ENCODE data around the gene APBA1.
"Not testable (repeated sequence)": the region's sequence is repeated elsewhere in the genome, so short reads cannot be mapped to it uniquely, and the experiment has no call there.

APBA1 gene

DNA sequence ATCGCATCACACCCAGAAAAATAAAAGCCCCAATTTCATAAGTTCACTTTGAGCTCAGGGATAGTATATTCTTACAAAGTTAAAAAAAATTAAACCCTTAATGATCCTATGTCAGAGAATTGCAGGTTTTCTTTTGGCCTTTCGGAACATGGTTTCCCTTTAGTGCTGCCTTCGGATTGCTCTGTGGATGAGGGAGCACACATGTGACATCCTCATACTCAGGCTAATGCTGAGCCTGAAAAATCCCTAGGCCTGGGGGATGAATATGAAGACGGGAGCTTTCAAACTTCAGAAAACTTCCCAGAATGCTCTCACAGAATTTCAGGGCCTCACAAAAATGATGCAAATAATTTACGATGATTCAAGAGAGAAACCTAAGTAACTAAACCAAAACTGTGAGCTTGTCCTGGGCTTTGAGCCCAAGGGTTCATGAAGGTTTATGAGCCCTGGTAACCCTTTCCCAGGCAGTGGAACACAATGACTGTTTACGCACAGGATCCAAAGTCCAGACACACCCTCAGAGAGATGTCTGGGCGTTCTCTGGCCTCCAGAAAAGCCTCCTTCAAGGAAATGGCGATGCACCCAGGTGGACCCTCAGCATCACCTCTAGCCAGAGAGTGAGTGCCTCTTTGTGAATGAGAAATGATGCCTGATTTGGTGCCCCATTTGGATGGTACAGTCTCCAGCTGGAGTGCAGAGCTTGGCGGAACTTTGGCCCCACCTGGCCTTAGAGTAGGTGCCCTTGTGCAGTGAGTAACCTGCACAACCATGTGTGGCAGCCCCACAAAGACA lies 201.8 kb downstream of the APBA1 start:
- DNase-seq: no peak

DNA sequence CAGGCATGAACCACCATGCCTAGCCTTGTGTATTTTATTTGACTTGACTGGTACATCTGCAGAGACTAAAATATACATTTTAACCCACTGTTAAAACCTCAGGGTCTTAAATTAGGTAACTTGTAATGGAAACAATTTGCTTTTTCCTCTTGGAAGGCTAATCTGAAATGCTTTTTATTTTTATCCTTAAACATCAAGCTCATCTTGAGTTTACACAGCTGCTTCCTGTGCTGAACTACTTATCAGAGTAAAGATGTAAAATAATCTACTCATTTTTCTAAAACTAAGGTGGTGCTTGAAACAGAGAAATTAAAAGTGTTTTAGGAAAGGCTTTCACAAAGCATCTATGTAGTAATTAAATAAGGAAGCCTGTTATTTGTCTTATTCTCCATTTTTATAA lies 203.0 kb downstream of the APBA1 start:
- DNase-seq: no peak

DNA sequence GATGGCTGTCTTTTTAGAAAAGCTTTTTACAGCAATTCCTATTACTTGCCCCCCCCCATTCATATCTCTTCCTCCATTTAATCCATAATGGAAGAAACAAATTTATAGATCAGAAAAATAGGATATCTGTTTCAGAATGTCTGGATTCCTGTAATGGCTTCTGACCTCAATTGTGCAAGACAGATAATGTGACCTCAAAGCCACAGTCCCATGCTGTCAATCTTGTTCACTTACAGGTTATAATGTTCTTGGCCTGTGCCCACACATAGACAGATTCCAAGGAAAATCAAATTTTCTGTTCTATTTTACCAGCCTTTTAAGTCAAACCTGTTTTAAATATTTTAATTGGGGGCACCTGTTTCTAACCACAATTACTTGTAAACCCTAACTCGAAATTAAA lies 203.8 kb downstream of the APBA1 start:
- no peak for DNase-seq

DNA sequence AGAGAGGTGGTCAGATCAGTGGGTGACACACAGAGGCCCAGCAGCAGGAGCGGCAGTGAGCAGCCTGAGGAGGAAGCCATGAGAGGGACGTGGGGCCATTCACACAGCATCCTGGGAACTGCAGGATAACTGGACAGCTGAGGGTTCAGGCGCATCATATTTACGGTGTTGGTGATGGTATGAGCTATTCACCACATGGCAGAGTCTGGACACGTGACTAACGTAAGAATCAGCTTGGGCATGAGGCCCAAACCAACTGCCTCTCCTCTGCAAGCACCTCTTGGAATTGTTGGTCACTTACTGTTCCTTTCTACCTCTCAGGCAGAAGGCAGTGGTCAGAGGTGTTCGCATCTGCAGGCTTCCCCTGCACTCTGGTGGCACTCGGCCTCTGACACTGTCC lies 206.0 kb downstream of the APBA1 start:
- no peak for DNase-seq

GRCh38 chr9:69465473-69465872 lies 206.7 kb downstream of the APBA1 start:
- no peak for DNase-seq

DNA sequence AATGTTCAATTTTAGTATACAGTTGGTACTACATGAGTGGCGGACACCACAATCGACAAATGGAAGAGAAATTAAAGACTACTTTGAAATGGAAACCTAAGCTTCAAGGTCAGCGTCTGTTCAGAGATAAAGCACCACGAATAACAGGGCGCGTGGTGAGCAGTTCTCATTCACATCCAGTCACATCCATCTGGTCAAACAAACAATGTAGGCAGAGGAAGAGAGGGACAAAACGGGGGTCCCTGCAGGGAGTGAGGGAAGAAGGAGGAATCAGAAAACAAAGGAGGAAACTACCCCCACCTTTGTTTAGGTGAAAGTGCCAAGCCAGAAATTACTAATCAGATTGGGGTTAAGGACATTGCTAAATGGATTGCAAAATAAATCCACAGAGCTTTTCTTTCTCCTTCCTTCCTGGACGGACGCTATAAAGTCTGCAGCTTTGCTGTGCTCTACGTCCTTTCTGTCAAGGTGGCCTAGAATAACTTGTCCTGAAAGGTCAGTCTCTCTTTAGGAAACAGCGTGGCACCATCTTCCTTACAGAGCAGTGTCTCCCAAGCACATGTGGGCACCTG lies 208.6 kb downstream of the APBA1 start:
- DNase-seq: no peak

DNA sequence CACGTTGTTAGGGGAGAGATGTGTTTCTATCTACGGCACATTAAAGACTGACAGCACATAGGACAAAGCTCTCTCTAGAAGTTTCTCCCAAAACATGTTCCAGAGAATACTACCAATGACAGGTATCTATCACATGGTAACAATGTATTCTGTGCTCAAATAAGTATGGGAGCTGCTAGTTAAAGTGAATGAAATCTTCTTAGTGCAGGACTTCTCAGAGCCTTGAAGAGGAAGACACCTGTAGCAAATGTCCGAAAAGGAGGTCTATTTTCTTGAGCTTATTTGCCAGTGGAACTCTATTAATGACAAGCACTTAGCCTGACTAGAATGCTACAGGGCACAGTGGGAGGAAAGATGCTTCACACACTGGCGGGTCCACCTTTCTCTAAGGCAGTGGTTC lies 209.8 kb downstream of the APBA1 start:
- no peak for DNase-seq

GRCh38 chr9:69461103-69461887 lies 210.9 kb downstream of the APBA1 start:
- DNase-seq: no peak

DNA sequence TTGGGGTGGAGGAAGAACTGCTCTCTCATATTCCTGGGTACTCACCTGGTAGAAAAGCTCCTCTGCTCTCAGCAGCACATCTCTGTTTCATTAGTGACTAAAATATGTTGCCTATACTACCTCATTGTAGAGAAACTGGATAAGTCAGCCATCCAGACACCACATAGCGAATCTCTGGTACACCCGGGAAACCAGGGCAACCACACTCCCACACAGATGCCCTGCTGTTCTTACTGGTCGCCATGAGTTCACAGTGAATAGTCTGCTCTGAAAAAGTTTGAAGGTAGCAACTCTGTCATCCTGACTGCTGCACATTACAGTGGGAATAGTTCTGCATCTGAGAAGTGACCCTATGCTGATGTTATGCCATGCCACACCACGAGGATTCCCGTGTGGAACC lies 212.2 kb downstream of the APBA1 start:
- DNase-seq: no peak

- no peak for DNase-seq
These were observed 214.0 kb downstream of the APBA1 start for GRCh38 chr9:69458176-69458575.

DNA sequence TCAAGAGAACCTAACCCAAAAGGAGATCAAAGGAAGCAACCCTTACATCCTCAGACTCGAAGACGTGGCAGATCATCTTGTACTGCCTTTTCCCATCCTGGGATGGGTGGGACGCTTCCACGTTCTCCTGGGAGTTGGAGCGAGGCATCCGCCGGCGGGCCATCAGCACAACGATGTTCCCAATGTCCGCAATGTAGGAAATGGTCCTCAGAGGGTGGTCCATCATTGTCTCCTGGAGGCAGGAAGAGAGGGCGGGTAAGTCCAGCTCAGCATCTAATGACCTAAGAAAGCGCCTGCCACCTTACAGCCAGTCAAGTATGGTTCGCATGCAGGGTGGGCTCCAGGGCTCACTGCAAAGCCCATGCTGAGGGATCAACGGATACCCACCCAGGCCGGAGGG lies 216.0 kb downstream of the APBA1 start:
- no peak for DNase-seq

DNA sequence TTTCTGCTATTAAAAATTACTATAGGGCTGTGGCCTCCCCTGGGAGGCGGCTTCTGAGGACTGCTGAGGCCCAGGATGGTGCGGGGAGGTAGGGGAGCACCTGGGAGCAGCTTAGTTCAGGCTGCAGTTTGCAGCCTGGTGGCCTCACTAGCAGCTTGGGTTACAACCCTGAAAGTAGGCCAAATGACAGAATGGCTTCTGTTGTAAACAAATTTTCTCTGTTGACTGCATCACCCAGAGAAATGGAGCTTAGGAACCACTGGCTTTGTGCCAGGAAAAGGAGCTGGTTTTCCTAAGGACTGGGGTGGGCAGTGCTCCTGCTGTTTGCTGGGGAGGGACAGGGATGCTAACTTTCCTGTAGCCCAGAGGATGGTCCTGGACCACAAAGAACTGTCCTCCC lies 216.9 kb downstream of the APBA1 start:
- no peak for DNase-seq

DNA sequence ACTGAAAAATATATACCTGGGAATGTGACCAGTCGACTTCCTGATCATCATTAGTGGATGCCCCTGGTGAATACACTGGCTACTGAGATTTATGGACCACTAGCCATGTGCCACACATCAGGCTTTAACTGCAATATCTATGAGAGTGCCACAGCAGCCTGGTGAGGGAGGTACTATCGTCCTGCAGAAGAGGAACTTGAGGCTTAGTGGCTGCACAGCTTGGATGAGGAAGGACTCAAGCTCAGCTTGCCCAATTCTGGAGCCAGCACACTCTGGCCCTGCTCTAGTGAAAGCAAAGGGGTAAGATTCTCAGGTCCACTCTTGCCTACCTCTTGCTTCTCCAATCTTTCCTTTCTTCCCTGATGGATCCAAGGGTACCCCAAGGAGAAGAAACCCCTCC lies 217.8 kb downstream of the APBA1 start:
- no peak for DNase-seq

DNA sequence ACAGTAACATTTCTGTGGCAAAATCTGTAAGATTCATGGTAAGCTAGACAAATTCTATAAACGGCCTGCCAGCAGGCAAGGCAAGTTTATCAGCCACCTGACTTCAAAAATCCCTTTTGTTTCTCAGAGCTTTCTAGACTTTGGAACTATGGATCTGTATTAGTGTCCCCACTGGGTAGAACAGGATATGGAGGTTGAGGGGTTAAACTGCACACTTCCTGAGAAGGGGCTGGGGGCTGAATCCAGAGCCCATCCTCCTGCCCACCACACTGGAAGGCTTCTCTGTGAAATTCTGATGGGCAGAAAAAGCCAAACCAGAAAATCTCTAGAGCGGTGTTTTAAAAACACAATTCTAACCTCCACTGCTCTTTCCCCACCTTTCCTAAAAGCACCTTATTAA lies 218.4 kb downstream of the APBA1 start:
- no peak for DNase-seq

DNA sequence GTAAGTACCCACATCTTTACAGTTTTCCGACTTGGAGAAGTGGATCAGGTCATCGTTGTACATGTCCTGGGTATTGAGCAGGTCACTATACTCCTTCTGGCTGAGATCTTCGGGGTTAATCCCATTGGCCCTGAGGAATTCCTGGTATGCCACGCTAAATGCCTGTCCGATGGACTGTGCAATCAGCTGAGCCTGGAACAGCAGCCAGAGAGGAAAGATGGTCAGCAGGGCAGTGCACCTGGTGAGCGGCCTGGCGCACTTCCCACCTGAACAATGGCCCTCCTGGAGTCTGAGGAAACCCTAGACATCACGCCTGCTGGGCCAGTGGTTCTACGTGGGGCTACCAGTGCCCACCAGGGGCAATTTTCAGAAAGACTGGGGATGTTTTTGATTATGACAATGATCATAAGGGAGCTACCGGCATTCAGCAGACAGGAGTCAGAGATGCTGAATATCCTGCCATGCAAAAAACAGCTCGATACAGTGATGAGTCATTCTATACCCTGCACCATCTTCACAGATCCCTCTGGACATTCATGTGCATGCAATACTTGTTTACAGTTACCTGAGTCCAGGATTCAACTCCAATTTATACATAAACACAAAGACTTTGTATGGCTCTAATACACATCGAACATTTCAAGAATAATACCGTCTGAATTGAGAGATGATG lies 219.9 kb downstream of the APBA1 start:
- no peak for DNase-seq

GRCh38 chr9:69446496-69446895 lies 225.7 kb downstream of the APBA1 start:
- no peak for DNase-seq

DNA sequence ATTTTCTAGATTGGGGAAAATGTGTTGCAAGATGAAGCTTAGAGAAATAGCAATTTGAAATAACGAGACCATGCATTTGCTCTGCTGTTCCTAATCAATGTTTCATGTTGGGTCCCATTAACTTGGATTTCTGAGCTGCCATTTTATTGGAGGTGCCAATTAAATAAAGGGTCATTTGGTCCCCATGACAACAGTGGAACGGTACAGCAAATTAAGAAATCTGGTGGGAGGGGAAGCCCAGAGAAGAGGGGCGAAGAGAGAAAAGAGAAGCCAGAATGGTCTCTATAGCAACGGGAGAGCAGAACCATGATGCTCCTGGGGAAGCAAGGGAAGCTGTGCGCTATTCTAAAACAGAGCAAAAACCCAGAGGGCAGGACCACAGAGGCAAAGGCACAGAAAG lies 226.9 kb downstream of the APBA1 start:
- no peak for DNase-seq

DNA sequence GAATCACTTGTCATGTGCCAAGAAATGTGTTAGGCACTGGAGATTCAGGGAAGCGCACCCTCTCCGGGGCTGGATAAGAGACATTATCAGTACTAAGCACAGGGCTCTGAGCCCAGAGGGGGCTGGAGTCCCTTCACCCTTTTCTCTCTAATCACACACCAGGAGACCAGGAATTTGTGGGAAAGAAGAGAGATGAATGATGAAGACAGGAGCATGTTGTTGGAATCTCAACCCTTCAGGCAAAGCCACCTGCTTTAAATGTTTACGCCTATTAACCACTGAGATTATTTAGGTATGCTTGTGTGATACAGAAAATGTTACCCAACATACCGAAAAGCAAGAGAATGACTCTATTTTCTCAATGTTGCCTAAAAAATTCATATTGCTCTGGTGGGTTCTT lies 227.4 kb downstream of the APBA1 start:
- no peak for DNase-seq

GRCh38 chr9:69444021-69444420 lies 228.2 kb downstream of the APBA1 start:
- no peak for DNase-seq

GRCh38 chr9:69443178-69443577 lies 229.0 kb downstream of the APBA1 start:
- DNase-seq: no peak

- DNase-seq: no peak
These were observed 229.7 kb downstream of the APBA1 start for GRCh38 chr9:69442486-69442885.

DNA sequence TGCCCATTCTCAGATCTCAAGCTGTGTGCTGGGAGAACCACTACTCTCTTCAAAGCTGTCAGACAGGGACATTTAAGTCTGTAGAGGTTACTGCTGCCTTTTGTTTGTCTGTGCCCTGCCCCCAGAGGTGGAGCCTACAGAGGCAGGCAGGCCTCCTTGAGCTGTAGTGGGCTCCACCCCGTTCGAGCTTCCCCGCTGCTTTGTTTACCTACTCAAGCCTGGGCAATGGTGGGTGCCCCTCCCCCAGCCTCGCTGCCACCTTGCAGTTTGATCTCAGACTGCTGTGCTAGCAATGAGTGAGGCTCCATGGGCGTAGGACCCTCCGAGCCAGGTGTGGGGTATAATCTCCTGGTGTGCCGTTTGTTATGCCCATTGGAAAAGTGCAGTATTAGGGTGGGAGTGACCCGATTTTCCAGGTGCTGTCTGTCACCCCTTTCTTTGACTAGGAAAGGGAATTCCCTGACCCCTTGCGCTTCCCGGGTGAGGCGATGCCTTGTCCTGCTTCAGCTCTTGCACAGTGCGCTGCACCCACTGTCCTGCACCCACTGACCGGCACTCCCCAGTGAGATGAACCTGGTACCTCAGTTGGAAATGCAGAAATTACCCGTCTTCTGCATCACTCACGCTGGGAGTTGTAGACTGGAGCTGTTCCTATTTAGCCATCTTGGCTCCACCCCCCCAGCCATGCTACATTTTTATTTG lies 231.8 kb downstream of the APBA1 start:
- DNase-seq: not testable (repeated sequence)

DNA sequence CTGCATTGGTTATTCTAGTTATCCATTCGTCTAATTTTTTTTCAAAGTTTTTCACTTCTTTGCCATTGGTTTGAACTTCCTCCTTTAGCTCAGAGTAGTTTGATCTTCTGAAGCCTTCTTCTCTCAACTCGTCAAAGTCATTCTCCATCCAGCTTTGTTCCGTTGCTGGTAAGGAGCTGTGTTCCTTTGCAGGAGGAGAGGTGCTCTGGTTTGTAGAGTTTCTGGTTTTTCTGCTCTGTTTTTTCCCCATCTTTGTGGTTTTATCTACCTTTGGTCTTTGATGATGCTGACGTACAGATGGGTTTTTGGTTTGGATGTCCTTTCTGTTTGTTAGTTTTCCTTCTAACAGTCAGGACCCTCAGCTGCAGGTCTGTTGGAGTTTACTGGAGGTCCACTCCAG lies 232.5 kb downstream of the APBA1 start:
- not testable (repeated sequence) for DNase-seq

Measured in activated CD8-positive, alpha-beta memory T cell treated with anti-CD3 and anti-CD28 coated beads, Interleukin-2, amount 50 U/mL, for 4 hours (primary cell).